GM19328 (cell line): ENCODE measurements around the gene CALR.
"Not testable (repeated sequence)": the region's sequence is repeated elsewhere in the genome, so short reads cannot be mapped to it uniquely, and the experiment has no call there.

Experiments
- ATAC-seq: cut with Tn5 transposase; IDR thresholded peaks from one replicate; pipeline ENCODE4 v1.9.1; 2021; ENCODE audit warnings: mild to moderate bottlenecking, moderate library complexity; ENCODE audit not compliant: unreplicated experiment

Gene CALR

GRCh38 chr19:12976109-12976508 lies 37.7 kb downstream of the CALR start:
- ATAC-seq = not testable (repeated sequence)

- ATAC-seq = no peak
These were observed 41.6 kb downstream of the CALR start for GRCh38 chr19:12979974-12980373.

GRCh38 chr19:12982648-12983047 lies 44.2 kb downstream of the CALR start:
- ATAC-seq = no peak

GRCh38 chr19:12983091-12983490 lies 44.7 kb downstream of the CALR start:
- no peak for ATAC-seq

GRCh38 chr19:12983542-12984142 lies 45.2 kb downstream of the CALR start:
- ATAC-seq = no peak

- ATAC-seq = no peak
These were observed 45.8 kb downstream of the CALR start for GRCh38 chr19:12984143-12984627.

GRCh38 chr19:12984683-12985048 lies 46.3 kb downstream of the CALR start:
- no peak for ATAC-seq

DNA sequence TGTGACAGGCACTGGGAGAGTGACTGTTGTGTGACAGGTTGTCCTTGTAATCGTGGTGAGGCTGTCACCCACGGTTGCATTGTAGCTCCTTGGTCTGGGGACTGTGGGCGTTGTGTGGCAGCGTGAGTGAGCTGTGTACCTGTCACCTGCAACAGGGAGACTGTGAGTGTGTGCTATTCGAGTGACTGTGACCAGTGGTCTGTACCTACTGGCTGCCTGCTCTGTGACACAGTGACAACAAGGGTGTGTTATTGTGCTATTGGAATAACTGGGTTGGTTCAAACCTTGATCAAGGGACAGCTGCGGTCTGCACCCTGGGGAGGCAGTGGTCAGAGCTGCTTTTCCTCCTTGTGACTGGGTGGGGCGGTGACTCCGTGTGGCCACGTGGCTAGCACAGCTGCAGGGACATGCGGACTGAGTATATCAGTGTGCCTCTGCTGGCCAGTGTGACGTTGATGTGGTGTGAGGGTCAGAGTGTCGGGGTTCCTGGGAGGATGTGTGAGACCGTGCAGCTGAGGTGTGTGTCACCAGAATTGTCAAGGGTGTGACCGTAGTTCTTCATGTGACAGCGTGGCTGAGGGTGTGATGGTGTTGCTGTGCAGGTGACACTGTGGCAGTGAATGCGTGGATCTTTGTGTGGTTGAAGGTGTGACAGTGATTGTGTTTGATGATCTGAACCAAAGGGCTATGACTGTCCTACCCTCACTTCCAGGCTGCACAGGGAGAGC lies 46.8 kb downstream of the CALR start:
- no peak for ATAC-seq

DNA sequence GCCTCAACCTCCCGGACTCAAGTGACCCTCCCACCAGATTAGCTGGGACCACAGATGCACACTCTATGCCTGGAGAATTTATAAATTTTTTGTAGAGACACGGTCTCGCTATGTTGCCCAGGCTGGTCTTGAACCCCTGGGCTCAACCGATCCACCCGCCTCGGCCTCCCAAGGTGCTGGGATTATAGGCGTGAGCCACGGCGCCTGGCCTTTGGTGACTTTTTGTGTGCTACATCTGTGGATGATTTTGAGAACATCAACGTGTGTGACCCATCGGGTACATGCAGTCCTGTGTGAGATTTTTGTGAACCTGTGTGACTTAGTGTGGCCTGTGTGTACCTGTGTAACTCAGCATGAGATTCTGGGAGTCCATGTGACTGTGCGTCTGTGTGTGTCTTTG lies 48.3 kb downstream of the CALR start:
- no peak for ATAC-seq

DNA sequence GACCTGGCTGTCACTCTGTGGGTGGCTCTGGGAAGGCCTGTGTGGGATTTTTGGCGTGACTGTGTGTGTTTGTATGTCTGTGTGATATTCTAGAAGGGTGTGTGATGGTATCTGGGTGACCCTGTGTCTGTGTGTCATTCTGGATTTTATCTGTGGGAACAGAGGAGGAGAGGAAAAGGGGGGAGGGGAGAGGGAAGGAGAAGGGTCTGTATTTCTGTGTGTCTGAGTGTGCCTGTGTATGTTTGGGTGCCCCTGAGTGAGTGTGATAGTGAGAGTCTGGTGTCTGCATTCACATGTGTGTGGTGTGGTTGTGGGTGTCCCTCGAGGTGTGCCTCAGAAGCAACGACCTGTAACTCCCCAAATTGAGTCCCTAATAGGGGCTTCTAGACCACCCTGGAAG lies 48.8 kb downstream of the CALR start:
- no peak for ATAC-seq

DNA sequence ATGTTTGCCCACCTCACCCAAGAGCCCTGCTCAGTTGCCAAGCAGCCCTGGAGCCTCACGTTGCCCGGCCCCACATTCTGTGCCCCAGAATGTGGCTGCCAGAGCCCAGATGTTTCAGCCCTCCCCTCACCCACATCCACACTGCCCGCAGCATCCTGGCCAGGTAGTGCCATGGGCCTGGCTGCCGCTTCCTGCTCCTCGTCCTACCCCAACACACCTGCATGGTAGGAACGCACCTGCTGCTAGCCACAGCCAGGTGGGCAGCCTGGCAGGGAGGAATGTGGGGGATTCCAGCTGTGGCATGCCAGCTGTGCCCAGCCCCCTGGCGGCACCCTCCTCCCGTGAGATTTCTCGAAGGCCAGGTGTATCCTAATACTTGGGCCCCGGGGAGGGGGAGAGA lies 49.4 kb downstream of the CALR start:
- no peak for ATAC-seq

- no peak for ATAC-seq
These were observed 52.0 kb downstream of the CALR start for GRCh38 chr19:12990431-12990830.

- ATAC-seq = no peak
These were observed 52.4 kb downstream of the CALR start for GRCh38 chr19:12990853-12991252.

DNA sequence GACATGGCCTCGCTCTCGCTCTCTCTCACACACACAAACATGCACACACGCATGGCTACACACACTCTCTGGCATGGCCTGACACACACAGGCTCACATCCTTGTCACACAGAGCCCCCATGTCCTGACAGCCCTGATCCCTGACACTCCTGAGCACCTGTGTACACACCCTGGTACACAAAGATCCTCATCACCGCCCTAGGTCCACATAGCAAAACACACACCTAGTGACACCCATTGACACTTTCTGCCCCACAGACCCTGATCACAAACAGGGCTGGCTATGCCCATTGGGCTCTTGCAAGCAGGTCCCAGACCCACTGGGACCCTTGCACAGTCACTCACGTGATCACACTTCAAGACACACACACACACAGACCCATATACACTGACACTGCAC lies 52.9 kb downstream of the CALR start:
- no peak for ATAC-seq

DNA sequence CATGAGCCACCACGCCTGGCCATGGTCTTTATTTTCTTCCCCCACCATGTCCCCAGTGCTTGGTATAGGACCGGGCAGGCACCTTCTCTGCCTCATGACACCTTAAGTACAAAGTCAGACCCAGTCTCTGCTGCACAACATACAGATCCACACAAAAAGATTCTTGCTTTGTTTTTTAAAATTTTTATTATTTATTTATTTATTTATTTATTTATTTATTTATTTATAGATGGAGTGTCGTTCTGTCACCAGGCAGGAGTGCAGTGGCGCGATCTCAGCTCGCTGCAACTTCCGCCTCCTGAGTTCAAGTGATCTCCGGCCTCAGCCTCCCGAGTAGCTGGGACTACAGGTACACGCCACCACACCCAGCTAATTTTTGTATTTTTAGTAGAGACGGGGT lies 54.3 kb downstream of the CALR start:
- no peak for ATAC-seq

GRCh38 chr19:12993562-12993961 lies 55.2 kb downstream of the CALR start:
- ATAC-seq = no peak
